Kidney epithelial cell (primary cell): Measurements from ENCODE around the gene NAA15. TPM values are rescaled to one million over a fixed set of nuclear protein-coding genes. Genes with fewer than 3 reads are reported as not detected.
"Not testable (repeated sequence)": the region's sequence is repeated elsewhere in the genome, so short reads cannot be mapped to it uniquely, and the experiment has no call there.

ENCODE experiments used
- DNase-seq: peaks from one replicate; pipeline ENCODE4 v3.0.0-alpha.2; 2010; ENCODE audit warnings: low read depth
- H3K27me3 ChIP-seq: 2 replicates; pipeline ENCODE4 v1.6.0; 2011; ENCODE audit warnings: low read length; ENCODE audit not compliant: control insufficient read depth, insufficient read depth
- H3K36me3 ChIP-seq: 2 replicates; pipeline ENCODE4 v1.5.1; 2011; ENCODE audit warnings: low read length; ENCODE audit not compliant: control insufficient read depth, insufficient read depth
- H3K4me3 ChIP-seq: 2 replicates; pipeline ENCODE4 v1.5.1; 2011; ENCODE audit warnings: low read depth, mild to moderate bottlenecking, control low read depth, low read length
- CTCF ChIP-seq: IDR thresholded peaks from 2 replicates; pipeline ENCODE4 v1.5.1; 2011; ENCODE audit warnings: mild to moderate bottlenecking, moderate library complexity, low read length, control low read depth, inconsistent platforms; ENCODE audit not compliant: insufficient read depth, poor library complexity, severe bottlenecking
- total RNA-seq: library from RNA; depleted of rRNA; stranded (reverse); fragments of >200 nt; gene quantifications from 2 replicates; pipeline ENCODE4 v1.2.3, GENCODE V29; 2015

NAA15 gene
- total RNA-seq, 1 donor from 2014 or later, result 31.0 TPM

- no peak for DNase-seq
- no peaks in the 10 kb centered on the region for H3K27me3 ChIP-seq
- TF ChIP-seq CTCF, result no peak
- H3K4me3 ChIP-seq, result peak overlapping the region; percentile 98
- H3K36me3 ChIP-seq, result peaks cover 1% of the 10 kb centered on the region
These were observed 733 bp upstream of the NAA15 start for GRCh38 chr4:139300431-139301112.

GRCh38 chr4:139301821-139302611 is 711 bp downstream of the NAA15 start, which contains the start of gene NDUFC1:
Gene NDUFC1, minus strand, starts transcription at chr4:139302477. Its CDS starts 6,679 bp downstream, at chr4:139295798.
- peak within 1 kb of the TSS; percentile 98 for H3K4me3 ChIP-seq
- H3K27me3 ChIP-seq, result no peaks in the 10 kb centered on the region
- TF ChIP-seq CTCF, result peak; percentile 32
- no peak for DNase-seq
- H3K36me3 ChIP-seq, result peaks cover 1% of the 10 kb centered on the region

GRCh38 chr4:139304920-139305319 is 3.6 kb downstream of the NAA15 start:
- DNase-seq, result no peak
- peaks cover 1% of the 10 kb centered on the region for H3K36me3 ChIP-seq
- H3K27me3 ChIP-seq, result no peaks in the 10 kb centered on the region
- TF ChIP-seq CTCF, result no peak
- no peak overlapping the region for H3K4me3 ChIP-seq

- no peak for TF ChIP-seq CTCF
- DNase-seq, result no peak
- Histone ChIP-seq H3K27me3 (no peaks in the 10 kb centered on the region), H3K36me3 (no peaks in the 10 kb centered on the region), H3K4me3 (no peak overlapping the region)
These were observed 10.6 kb downstream of the NAA15 start for GRCh38 chr4:139311909-139312308.

- Histone ChIP-seq H3K4me3 (no peak overlapping the region), H3K36me3 (no peaks in the 10 kb centered on the region), H3K27me3 (no peaks in the 10 kb centered on the region)
- DNase-seq, result no peak
- no peak for TF ChIP-seq CTCF
These were observed 11.4 kb downstream of the NAA15 start for GRCh38 chr4:139312552-139313332.

- H3K27me3 ChIP-seq, H3K4me3 ChIP-seq, H3K36me3 ChIP-seq, DNase-seq: not testable (repeated sequence)
These were observed 12.1 kb downstream of the NAA15 start for GRCh38 chr4:139313414-139313813.
